DOHH2 (cell line): Measurements from ENCODE around the gene VSNL1.

Source experiments
- CTCF ChIP-seq: fragments of 200-600 bp; sonication (generic); IDR thresholded peaks from one replicate; pipeline ENCODE4 v1.5.1; 2014; ENCODE audit warnings: antibody characterized with exemption, mild to moderate bottlenecking, low read depth, low read length; ENCODE audit not compliant: poor library complexity, severe bottlenecking
- EZH2phosphoT487 ChIP-seq: fragments of 200-600 bp; sonication (generic); IDR thresholded peaks from 2 replicates; pipeline ENCODE4 v1.6.1; 2017; ENCODE audit warnings: borderline replicate concordance, mild to moderate bottlenecking, antibody characterized with exemption, low read length, moderate library complexity, mixed read lengths

GRCh38 chr2:17638196-17638743 lies 97.8 kb downstream of the VSNL1 start:
- TF ChIP-seq CTCF, result no peak
- TF ChIP-seq EZH2phosphoT487, result no peak
